Measurements from ENCODE around the gene MOB1B.
A peak's percentile ranks its signal among the peaks of the same experiment; 100 is the strongest.

GRCh38 chr4:70901984-70902576 is at the start of gene MOB1B:
- TF ChIP-seq, protein P1, sequence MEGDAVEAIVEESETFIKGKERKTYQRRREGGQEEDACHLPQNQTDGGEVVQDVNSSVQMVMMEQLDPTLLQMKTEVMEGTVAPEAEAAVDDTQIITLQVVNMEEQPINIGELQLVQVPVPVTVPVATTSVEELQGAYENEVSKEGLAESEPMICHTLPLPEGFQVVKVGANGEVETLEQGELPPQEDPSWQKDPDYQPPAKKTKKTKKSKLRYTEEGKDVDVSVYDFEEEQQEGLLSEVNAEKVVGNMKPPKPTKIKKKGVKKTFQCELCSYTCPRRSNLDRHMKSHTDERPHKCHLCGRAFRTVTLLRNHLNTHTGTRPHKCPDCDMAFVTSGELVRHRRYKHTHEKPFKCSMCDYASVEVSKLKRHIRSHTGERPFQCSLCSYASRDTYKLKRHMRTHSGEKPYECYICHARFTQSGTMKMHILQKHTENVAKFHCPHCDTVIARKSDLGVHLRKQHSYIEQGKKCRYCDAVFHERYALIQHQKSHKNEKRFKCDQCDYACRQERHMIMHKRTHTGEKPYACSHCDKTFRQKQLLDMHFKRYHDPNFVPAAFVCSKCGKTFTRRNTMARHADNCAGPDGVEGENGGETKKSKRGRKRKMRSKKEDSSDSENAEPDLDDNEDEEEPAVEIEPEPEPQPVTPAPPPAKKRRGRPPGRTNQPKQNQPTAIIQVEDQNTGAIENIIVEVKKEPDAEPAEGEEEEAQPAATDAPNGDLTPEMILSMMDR (IDR thresholded peaks at IDR 0.05; ENCODE audit: poor library complexity, severe bottlenecking) = peak; percentile 63
- peak; percentile 50 for TF ChIP-seq MXI1 (conservative IDR thresholded peaks at IDR 0.05; ENCODE audit: poor library complexity, severe bottlenecking)
- TF ChIP-seq SMC3 (conservative IDR thresholded peaks at IDR 0.05; ENCODE audit: poor library complexity) = no peak
- peak; percentile 75 for TF ChIP-seq TAF1 (IDR thresholded peaks at IDR 0.05; ENCODE audit: low read depth)

Data from neural cell (in vitro differentiated cells).